Stimulated activated CD4-positive, alpha-beta T cell treated with anti-CD3 and anti-CD28 coated beads, TNF-alpha, amount 100 ng/mL, for 24 hours (primary cell): ENCODE results near the gene TSKU.

Source experiments
- DNase-seq, 3 experiments: peaks; one replicate each; pipeline ENCODE4 v3.0.0-alpha.2; 2020; ENCODE audit warnings: low read depth in 3 of 3

The TSKU gene

GRCh38 chr11:76752321-76753143 lies 30.6 kb upstream of the TSKU start:
- no peak for DNase-seq

- DNase-seq, result no peak
These were observed 29.7 kb upstream of the TSKU start for GRCh38 chr11:76753449-76753848.

GRCh38 chr11:76753950-76754349 lies 29.2 kb upstream of the TSKU start:
- no peak for DNase-seq

- no peak for DNase-seq
These were observed 26.8 kb upstream of the TSKU start for GRCh38 chr11:76756341-76756741.

GRCh38 chr11:76758311-76758710 lies 24.8 kb upstream of the TSKU start:
- DNase-seq, result no peak

- no peak for DNase-seq
These were observed 24.1 kb upstream of the TSKU start for GRCh38 chr11:76759092-76759491.

- DNase-seq, result no peak
These were observed 23.6 kb upstream of the TSKU start for GRCh38 chr11:76759517-76759916.

- DNase-seq, result no peak
These were observed 22.9 kb upstream of the TSKU start for GRCh38 chr11:76760236-76760635.

GRCh38 chr11:76761718-76762355 lies 21.3 kb upstream of the TSKU start:
- DNase-seq, result no peak

GRCh38 chr11:76762356-76762752 lies 20.8 kb upstream of the TSKU start:
- DNase-seq, result no peak

GRCh38 chr11:76762867-76763572 lies 20.1 kb upstream of the TSKU start:
- DNase-seq, result no peak

GRCh38 chr11:76763573-76764346 lies 19.4 kb upstream of the TSKU start:
- no peak for DNase-seq

- no peak for DNase-seq
These were observed 18.1 kb upstream of the TSKU start for GRCh38 chr11:76764941-76765665.

GRCh38 chr11:76765863-76766350 lies 17.2 kb upstream of the TSKU start:
- no peak for DNase-seq

- DNase-seq, result no peak
These were observed 16.6 kb upstream of the TSKU start for GRCh38 chr11:76766521-76766920.

GRCh38 chr11:76767659-76768058 lies 15.5 kb upstream of the TSKU start:
- DNase-seq, result no peak

- DNase-seq, result no peak
These were observed 14.9 kb upstream of the TSKU start for GRCh38 chr11:76768088-76768908.

GRCh38 chr11:76768909-76769560 lies 14.1 kb upstream of the TSKU start:
- DNase-seq, result no peak

- no peak for DNase-seq
These were observed 13.2 kb upstream of the TSKU start for GRCh38 chr11:76769645-76770586.
